GM19395 (cell line): Measurements from ENCODE around the gene OSBPL7.

Experiments used
- ATAC-seq: cut with Tn5 transposase; IDR thresholded peaks from one replicate; pipeline ENCODE4 v1.9.1; 2021; ENCODE audit warnings: mild to moderate bottlenecking, moderate library complexity; ENCODE audit not compliant: unreplicated experiment

Gene OSBPL7

GRCh38 chr17:47821424-47822391 is at the start of gene OSBPL7:
OSBPL7 (minus strand) TSS chr17:47821794; CDS start chr17:47820278, 1,516 bp downstream.
- peak; percentile 70 for ATAC-seq

DNA sequence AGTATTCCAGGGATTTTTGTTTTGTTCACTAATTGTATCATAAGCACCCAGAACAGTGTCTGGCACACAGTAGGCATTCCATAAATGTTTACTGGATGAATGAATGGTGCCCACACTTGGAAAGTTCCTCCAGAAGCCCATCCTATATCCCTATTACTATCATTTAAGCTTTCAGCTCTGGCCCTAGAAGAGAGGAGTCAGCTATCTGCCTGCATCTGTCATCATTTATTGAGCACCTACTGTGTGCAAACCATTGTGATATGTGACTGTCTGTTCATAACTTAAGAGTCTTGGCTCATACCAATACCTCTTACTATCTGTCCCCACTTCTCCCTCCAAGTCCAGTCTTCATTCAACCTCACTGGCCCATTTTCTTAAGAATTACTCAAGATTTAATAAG is 49.5 kb upstream of the OSBPL7 start:
- no peak for ATAC-seq

GRCh38 chr17:47870056-47870455 is 48.5 kb upstream of the OSBPL7 start:
- no peak for ATAC-seq

DNA sequence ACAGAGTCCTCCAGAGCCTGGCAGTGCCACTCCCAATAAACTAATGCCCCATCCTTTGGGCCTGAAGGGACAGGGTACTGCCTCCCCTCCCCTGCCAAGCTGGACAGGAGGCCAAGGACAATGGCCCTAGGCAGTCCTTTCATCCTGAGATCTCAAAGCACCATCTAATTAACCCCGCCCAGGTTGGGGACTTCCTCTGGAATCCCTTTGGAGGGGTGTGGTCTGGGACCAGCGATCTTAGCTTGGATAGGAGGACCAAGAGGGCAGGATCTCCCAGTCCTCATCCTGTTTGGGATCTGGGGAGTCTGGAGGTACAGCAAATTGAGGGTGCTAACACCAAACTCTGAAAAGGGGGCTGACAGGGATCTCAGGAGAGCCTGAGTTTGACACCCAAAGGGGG is 47.5 kb upstream of the OSBPL7 start:
- ATAC-seq, result no peak

DNA sequence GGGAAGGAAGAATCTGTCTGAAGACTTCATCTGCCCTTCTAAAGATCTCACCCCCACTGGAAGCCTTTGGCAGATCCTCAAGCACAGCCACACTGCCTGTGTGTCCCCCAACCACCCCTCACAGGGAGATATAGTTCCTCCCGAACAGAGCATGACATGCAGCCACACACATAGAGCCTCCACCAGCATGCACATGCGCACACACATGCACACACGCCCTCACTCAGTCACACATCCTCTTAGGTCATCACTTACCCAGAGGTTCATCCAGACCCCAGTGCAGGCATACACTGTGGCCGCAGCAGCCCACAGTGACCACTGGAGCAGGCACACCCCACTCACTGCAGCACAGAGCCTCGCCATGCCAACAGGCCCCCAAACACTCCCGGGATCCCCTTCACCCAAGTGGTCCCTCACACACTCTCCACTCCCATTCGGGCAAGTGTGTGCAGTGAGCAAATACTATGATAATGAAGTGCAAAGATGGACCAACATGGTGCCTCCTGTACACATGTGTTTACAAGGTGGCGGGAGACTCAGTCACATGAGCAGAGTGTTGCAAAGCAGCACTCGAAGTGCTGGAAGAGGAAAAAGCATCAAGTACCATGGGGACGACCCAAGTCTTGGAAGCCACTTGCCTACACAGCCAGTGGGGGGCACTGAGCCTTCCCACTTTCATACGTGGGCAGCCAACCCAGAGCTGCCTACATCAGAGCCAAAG is 46.4 kb upstream of the OSBPL7 start:
- no peak for ATAC-seq

DNA sequence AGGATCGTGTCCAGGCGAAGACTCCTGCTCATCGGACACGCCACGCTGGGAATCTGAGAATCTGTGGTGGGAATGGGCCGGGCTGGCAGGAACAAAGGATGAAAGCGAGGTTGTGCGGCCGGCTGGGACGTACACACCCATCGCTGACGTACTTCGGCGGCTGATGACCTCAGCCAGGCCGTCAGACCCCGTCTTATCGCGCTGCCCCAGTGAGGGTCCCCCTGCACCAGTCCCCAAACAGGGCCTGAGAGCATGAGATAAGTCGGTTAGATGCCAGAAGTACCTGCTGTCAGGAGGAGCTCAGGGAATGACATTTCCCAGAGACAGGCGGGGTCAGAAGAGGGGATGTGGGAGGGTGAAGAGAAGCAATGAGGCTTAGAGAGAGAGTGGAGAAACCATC is 45.3 kb upstream of the OSBPL7 start:
- no peak for ATAC-seq

DNA sequence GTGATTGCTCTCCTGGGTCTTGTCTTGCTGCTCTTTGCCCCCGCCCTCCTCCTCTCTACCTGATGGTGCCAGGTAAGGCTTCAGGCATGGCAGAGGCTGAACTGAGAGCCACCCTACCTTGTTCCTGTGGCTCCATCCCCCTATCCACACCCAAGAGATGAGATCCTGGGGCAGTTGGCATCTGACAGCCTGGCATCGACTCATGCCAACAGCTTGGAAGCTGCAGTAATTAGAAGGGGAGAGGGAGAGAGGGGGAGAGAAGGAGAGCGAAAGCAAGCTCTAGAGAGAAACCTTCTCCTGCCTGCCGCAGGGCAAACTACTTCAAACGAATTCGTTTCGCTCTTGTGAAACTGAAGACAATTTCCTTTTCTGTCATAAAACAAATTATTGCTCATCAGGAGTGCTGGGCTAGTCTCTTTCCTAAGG is 43.2 kb upstream of the OSBPL7 start:
- ATAC-seq, result no peak

- no peak for ATAC-seq
Measured at GRCh38 chr17:47862621-47863440, 41.2 kb upstream of the OSBPL7 start.

- ATAC-seq, result no peak
Measured at GRCh38 chr17:47860386-47860785, 38.8 kb upstream of the OSBPL7 start.

DNA sequence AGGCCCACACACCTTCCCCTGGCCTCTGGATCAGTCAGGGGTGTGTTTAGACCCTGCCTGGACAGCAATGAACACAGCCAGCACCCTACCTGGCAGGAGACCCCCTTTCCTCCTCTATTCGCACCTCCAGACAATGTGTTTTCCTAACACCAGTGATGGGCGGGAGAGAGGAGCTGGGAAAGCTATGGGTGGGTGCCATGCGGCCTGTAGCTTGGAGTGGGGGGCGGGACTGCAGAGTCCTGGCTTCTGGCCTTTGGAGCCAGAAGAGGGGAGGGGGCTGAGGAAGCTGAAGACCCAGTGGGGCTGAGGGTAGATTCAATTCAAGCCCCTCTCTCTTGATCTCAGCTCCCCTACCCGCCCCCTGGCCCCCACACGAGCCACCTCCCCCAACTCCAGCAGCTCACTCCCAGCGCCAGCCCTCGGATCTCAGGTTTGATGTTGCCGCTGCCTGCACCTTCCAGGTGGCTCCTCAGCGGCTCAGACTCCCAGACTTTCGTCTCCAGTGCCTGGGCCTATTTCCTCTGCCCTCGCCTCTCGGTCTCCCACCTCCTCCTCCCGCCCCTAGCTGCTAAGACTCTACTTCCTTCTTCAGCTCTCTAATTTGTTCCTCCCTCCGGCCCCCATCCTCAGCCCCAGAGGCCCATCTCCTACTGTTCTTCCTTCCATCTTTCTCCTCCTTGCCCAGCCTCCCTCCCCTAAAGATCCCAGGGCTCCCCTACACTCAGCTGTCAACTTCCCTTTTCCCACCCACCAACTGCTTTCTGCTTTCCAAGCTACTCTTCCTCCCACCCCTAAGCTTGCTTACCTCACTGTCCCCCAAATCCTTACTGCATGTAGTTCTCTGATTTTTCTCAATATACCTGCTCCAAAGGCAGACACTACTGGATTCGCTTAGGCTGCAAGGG is 36.2 kb upstream of the OSBPL7 start:
- ATAC-seq, result no peak

GRCh38 chr17:47856830-47857229 is 35.2 kb upstream of the OSBPL7 start:
- no peak for ATAC-seq

- no peak for ATAC-seq
Measured at GRCh38 chr17:47855737-47856136, 34.1 kb upstream of the OSBPL7 start.

DNA sequence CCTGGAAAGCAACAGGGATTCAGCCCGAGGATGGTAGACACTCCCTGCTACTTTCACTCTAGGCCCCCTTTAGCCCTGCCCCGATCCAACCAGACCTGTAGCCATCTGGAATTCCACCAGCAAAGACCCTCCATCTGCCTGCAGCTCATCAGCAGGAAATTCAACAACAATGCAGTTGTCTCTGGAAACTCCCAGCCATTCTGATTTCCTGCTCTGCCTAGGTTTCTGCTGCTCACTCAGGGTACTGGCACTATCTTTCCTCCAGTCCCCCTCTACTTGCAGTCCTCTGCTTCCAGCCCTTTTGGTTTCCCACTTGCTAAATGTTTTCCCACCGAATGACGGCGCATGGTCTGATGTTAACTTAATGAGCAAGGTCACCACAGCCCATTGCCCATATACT is 32.0 kb upstream of the OSBPL7 start:
- no peak for ATAC-seq

DNA sequence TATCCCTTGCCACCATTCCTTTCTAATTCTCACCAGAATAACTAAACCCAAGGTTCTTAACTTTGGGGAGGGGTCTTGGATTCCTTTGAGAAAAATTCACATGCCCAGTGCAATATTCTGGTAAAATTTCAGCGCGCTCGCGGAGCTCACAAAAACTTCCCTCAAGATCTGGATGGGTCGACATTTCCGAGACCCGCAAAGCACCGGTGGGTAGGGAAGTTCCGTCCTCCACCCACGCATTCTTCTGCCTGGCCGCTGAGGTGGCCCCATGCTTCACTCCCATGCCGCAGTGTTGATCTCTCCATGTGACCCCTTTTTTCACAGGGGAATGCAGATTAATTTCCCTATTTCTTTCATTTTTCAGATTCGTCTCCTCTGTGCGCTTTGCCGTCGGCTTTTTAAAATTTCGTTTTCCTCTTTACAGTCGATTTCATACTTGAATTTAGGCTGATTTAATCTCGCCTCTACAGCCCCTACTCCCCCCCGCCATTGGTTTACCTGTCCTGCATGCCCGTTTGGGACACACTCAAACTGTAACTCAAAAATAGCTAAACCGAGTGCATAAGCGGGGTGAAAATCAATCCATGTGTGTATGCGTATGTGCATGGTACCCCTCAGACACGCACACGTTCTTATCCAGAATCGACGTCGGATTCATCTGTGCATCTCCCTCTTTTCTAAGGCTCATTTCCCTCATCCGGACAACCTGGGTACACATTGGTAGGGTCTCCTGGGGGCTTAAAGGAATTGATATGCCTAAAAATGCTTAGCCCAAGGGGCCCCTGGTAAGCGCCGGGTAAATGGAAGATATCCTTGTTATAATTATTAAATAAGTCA is 30.7 kb upstream of the OSBPL7 start:
- ATAC-seq, result no peak

DNA sequence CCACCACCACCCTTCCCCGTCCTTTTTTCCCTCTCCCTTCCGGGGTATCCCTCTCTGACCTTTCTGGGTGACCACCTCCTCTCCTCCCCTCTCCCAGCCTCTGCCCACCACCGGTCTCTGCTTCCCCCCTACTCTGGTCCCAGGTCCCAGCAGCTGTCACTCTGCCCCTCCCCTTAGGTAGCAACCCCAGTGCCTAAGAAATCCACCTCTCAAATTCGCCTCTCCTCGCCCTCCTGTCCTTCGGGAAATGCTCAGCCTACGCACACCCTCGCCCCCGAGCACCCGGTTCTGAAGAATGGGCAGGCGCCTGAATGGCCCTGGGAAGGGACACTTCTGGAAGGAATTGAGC is 30.1 kb upstream of the OSBPL7 start:
- no peak for ATAC-seq

- ATAC-seq, result no peak
Measured at GRCh38 chr17:47850692-47851573, 29.3 kb upstream of the OSBPL7 start, which contains the start of gene SP6. SP6 (minus strand) TSS chr17:47851163; CDS start chr17:47848429, 2,734 bp downstream.

GRCh38 chr17:47850373-47850691 is 28.7 kb upstream of the OSBPL7 start:
- no peak for ATAC-seq

- no peak for ATAC-seq
Measured at GRCh38 chr17:47848198-47848513, 26.6 kb upstream of the OSBPL7 start.
